ENCODE data around the gene MYL6.
"Not testable (repeated sequence)": the region's sequence is repeated elsewhere in the genome, so short reads cannot be mapped to it uniquely, and the experiment has no call there.

DNA sequence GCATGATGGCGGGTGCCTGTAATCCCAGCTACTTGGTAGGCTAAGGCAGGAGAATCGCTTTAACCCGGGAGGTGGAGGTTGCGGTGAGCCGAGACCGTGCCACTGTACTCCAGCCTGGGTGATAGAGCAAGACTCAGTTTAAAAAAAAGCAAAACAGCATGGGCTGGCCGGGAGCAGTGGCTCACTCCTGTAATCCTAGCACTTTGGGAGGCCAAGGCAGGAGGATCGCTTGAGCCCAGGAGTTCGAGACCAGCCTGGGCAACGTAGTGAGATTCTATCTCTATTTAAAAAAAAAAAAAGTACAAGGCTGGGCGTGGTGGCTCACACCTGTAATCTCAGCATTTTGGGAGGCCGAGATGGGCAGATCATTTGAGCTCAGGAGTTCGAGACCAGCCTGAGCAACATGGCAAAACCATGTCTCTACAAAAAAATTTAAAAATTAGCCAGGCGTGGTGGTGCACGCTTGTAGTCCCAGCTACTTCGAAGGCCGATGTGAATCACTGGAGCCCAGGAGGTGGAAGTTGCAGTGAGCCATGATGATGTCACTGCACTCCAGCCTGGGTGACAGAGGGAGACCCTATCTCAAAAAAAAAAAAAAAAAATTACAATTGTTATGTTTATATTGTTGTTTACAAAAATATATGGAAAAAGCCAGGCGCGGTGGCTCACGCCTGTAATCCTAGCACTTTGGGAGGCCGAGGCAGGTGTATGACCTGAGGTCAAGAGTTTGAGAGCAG, 1.5 kb upstream of the MYL6 start:
- not testable (repeated sequence) for TF ChIP-seq EZH2 (IDR thresholded peaks at IDR 0.05; ENCODE audit: insufficient read depth, poor library complexity, severe bottlenecking); EZH2phosphoT487 (IDR thresholded peaks at IDR 0.05; ENCODE audit: insufficient read depth, low read depth)

Measured in GM23248 (cell line).